ENCODE measurements around the gene C1orf105. TPM values are rescaled to one million over a fixed set of nuclear protein-coding genes. Genes with fewer than 3 reads are reported as not detected.
"Not testable (repeated sequence)": the region's sequence is repeated elsewhere in the genome, so short reads cannot be mapped to it uniquely, and the experiment has no call there.

Gene C1orf105
- total RNA-seq, 2 experiments from 2014 or later: not detected

DNA sequence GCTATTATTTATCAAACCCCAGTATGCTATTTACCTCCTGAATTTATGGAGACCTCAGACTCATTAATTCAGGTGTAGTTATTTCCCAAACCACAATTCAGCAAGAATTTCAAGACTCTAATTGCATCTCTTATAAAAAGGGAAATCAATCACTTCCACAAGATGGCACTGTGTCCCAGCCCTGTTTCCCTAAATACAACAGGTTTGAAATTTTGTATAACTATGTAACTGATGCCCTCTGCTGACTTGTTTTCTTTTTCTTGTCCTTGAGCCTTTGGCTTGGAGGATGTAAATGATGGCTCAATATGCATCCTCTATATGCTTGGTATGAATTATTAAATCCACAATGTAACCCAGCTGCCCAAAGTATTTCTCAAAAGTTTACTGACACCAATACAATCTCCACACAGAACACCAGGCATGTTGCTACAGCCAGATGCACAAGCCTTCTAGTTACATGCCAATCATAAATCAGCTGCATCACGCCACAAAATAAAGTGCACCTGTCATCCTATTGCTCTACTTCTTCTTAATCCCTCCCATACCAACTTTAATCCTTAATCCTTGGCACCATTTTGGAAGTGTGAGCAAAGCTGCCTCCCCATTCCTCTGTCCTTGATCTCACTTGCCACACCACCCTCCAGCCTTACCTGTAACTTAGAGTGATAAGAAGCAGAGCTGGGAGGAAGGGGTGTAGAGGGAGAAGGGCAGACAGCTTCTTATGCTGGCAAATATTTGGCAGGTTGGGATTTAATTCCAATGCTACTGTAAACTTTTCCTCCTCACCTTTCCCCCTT lies 9.0 kb downstream of the C1orf105 start:
- Mint-ChIP-seq H3K4me3 (no peak overlapping the region), H3K36me3 (ENCODE audit: low read depth) (no peaks in the 10 kb centered on the region), H3K27ac (no peak overlapping the region), H3K4me1 (ENCODE audit: low read depth) (peaks cover 35% of the 10 kb centered on the region), H3K27me3 (ENCODE audit: low read depth) (no peaks in the 10 kb centered on the region), H3K9me3 (ENCODE audit: insufficient read depth) (no peaks in the 10 kb centered on the region)
- peak; percentile 70 for ATAC-seq
- ChIA-PET CTCF (interaction anchor here (0.5 to 7.8 kb wide), 29 partner anchors 8 to 772 kb away, joined by 3 to 107 read pairs (median 4); partner anchors contain the start of gene PIGC), POLR2A (no interaction called here)
- peak; percentile 71 for DNase-seq

DNA sequence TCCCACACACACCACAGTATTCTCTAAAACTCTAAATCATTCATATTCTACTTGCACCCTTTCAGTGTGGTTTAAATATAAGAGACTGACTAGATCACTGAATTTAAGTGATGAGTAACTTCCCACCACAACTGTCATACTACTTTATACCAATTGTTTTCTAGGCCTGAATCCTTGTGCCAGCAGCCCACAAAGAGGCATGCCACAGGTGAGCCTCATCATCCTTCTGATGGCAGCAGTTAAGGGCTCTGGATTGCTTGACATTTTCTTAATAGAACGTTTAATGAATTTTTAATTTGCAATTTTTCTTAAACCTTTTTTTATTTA lies 9.6 kb downstream of the C1orf105 start:
- ATAC-seq: no peak
- POLR2A ChIA-PET: no interaction called here
- H3K4me1 Mint-ChIP-seq (ENCODE audit: low read depth): peaks cover 35% of the 10 kb centered on the region
- CTCF ChIA-PET: interaction anchor here (0.5 to 7.8 kb wide), 26 partner anchors 9 to 772 kb away, joined by 3 to 107 read pairs (median 4); partner anchors contain the start of gene PIGC
- H3K36me3 Mint-ChIP-seq (ENCODE audit: low read depth): no peaks in the 10 kb centered on the region
- no peak overlapping the region for H3K27ac Mint-ChIP-seq
- no peaks in the 10 kb centered on the region for H3K9me3 Mint-ChIP-seq (ENCODE audit: insufficient read depth)
- no peak overlapping the region for H3K4me3 Mint-ChIP-seq
- DNase-seq: no peak
- no peaks in the 10 kb centered on the region for H3K27me3 Mint-ChIP-seq (ENCODE audit: low read depth)

DNA sequence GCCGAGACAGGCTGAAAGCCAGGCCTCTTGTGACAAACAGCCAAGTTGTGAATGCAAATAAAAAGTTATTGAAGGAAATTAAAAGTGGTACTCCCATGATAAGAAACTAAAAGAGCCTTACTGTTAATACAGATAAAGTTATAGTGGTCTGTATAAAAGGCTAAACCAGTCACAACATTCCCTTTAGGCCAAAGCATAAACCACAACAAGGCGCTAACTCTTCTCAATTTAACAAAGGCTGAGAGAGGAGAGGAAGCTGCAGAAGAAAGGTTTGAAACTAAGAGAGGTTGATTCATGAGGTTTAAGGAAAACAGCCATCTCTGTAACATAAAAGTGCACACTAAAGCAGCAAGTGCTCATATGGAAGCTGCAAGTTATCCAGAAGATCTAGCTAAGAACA lies 10.7 kb downstream of the C1orf105 start:
- CTCF ChIA-PET: interaction anchor here (1.1 to 7.8 kb wide), 5 partner anchors 11 to 429 kb away, joined by 3 to 107 read pairs (median 7); partner anchors contain the start of genes FASLG and PIGC
- H3K9me3 Mint-ChIP-seq (ENCODE audit: insufficient read depth): no peaks in the 10 kb centered on the region
- POLR2A ChIA-PET: no interaction called here
- H3K4me3 Mint-ChIP-seq: no peak overlapping the region
- DNase-seq (no peak), ATAC-seq (no peak)
- peaks cover 35% of the 10 kb centered on the region for H3K4me1 Mint-ChIP-seq (ENCODE audit: low read depth)
- H3K36me3 Mint-ChIP-seq (ENCODE audit: low read depth): peaks cover 7% of the 10 kb centered on the region
- peak overlapping the region; percentile 41 for H3K27ac Mint-ChIP-seq
- no peaks in the 10 kb centered on the region for H3K27me3 Mint-ChIP-seq (ENCODE audit: low read depth)

DNA sequence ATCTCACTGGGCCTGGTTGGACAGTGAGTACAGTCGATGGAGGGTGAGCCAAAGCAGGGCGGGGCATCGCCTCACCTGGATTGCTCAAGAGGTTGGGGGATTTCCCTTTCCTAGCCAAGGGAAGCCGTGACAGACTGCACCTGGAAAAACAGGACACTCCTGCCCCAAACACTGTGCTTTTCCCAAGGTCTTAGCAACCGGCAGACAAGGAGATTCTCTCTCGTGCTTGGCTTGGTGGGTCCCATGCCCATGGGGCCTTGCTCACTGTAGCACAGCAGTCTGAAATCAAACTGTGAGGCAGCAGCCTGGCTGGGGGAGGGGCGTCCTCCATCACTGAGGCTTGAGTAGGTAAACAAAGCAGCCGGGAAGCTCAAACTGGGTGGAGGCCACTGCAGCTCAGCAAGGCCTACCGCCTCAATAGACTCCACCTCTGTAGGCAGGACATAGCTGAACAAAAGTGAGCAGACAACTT lies 11.3 kb downstream of the C1orf105 start:
- H3K9me3 Mint-ChIP-seq (ENCODE audit: insufficient read depth): no peaks in the 10 kb centered on the region
- H3K27ac Mint-ChIP-seq: peak overlapping the region; percentile 41
- peaks cover 7% of the 10 kb centered on the region for H3K36me3 Mint-ChIP-seq (ENCODE audit: low read depth)
- no peak overlapping the region for H3K4me3 Mint-ChIP-seq
- peaks cover 35% of the 10 kb centered on the region for H3K4me1 Mint-ChIP-seq (ENCODE audit: low read depth)
- ChIA-PET POLR2A (interaction anchor here (0.7 kb wide), 1 partner anchor 101 kb away, joined by 3 read pairs; no protein-coding TSS in a partner anchor), CTCF (interaction anchor here (0.6 to 7.8 kb wide), 7 partner anchors 10 to 429 kb away, joined by 3 to 107 read pairs (median 5); partner anchors contain the start of genes FASLG and PIGC)
- no peaks in the 10 kb centered on the region for H3K27me3 Mint-ChIP-seq (ENCODE audit: low read depth)
- DNase-seq (no peak), ATAC-seq (no peak)

DNA sequence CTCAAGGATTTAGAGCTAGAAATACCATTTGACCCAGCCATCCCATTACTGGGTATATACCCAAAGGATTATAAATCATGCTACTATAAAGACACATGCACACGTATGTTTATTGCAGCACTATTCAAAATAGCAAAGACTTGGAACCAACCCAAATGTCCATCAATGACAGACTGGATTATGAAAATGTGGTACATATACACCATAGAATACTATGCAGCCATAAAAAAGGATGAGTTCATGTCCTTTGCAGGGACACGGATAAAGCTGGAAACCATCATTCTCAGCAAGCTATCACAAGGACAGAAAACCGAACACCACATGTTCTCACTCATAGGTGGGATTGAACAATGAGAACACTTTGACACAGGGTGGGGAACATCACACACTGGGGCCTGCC lies 16.7 kb downstream of the C1orf105 start:
- CTCF ChIA-PET: interaction anchor here (1.5 kb wide), 1 partner anchor 435 kb away, joined by 3 read pairs; no protein-coding TSS in a partner anchor
- H3K27me3 Mint-ChIP-seq (ENCODE audit: low read depth); DNase-seq; H3K4me3 Mint-ChIP-seq; ATAC-seq; H3K27ac Mint-ChIP-seq; POLR2A ChIA-PET; H3K9me3 Mint-ChIP-seq (ENCODE audit: insufficient read depth): not testable (repeated sequence)
- Mint-ChIP-seq H3K36me3 (ENCODE audit: low read depth) (peaks cover 44% of the 10 kb centered on the region), H3K4me1 (ENCODE audit: low read depth) (peaks cover 23% of the 10 kb centered on the region)

DNA sequence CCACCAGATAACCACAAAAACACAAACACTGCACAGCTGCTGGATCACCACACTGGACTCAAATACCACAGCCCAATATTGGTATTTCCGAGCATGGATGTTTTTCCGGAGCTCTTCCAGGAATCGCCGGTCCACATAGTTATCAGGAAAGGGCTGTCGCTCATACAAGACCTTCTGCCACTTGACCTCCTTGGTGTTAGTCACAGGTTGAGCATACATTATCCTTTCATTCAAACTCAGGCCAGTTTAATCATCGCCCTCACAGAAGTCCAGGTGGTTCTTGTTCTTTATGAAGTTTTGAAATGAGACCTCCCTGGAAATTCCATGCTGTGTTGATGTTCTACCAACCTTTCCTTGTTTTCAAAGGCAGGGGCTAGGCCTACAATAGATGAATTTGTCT lies 21.9 kb downstream of the C1orf105 start:
- CTCF ChIA-PET: interaction anchor here (1.0 to 7.4 kb wide), 9 partner anchors 8 to 457 kb away, joined by 3 to 107 read pairs (median 4); no protein-coding TSS in a partner anchor
- POLR2A ChIA-PET: no interaction called here
- no peak for ATAC-seq
- no peaks in the 10 kb centered on the region for H3K27me3 Mint-ChIP-seq (ENCODE audit: low read depth)
- peaks cover 32% of the 10 kb centered on the region for H3K4me1 Mint-ChIP-seq (ENCODE audit: low read depth)
- no peaks in the 10 kb centered on the region for H3K9me3 Mint-ChIP-seq (ENCODE audit: insufficient read depth)
- no peak for DNase-seq
- H3K27ac Mint-ChIP-seq: no peak overlapping the region
- H3K36me3 Mint-ChIP-seq (ENCODE audit: low read depth): peaks cover 36% of the 10 kb centered on the region
- peak overlapping the region; percentile 23 for H3K4me3 Mint-ChIP-seq

DNA sequence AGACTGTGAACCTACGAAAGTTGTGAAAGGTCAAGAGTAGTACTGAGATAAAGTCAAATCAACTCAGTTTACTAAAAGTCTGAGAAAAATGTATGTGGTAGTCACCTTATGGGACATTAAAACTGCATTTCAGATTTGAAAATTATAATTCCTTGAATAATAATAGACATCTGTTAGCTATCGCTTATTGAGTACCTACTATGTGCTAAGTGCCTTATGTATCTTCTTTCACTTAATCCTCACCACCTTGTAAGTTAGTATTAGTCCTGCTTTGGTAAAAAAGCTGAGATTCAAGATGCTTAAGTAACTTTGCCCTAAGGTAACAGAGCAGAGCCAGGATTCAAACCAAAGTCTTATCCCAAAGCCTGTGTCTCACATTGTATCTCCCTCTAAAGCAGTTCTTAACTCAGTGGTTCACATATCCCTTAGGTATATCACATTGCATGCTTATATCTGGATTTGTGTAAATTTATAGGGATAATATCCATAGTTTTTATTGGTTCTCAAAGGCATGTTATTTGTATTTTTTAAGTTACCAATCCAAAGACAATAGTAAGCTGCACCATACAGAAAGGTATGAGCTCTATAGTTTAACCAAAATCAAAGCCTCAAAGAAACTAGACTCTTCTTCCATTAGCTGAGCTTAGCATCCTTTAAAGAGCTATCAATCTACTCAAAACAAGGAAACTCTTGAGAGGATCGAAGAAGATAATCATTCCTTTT lies 22.5 kb downstream of the C1orf105 start:
- H3K4me1 Mint-ChIP-seq (ENCODE audit: low read depth): peaks cover 32% of the 10 kb centered on the region
- peak overlapping the region; percentile 91 for H3K27ac Mint-ChIP-seq
- H3K9me3 Mint-ChIP-seq (ENCODE audit: insufficient read depth): no peaks in the 10 kb centered on the region
- DNase-seq (no peak), ATAC-seq (no peak)
- POLR2A ChIA-PET: interaction anchor here (0.7 to 1.0 kb wide), 2 partner anchors 30 to 281 kb away, joined by 3 to 4 read pairs; no protein-coding TSS in a partner anchor
- peak overlapping the region; percentile 91 for H3K4me3 Mint-ChIP-seq
- H3K36me3 Mint-ChIP-seq (ENCODE audit: low read depth): peaks cover 34% of the 10 kb centered on the region
- H3K27me3 Mint-ChIP-seq (ENCODE audit: low read depth): no peaks in the 10 kb centered on the region
- CTCF ChIA-PET: interaction anchor here (0.7 to 7.4 kb wide), 28 partner anchors 10 to 458 kb away, joined by 3 to 107 read pairs (median 3); partner anchors contain the start of gene SUCO

DNA sequence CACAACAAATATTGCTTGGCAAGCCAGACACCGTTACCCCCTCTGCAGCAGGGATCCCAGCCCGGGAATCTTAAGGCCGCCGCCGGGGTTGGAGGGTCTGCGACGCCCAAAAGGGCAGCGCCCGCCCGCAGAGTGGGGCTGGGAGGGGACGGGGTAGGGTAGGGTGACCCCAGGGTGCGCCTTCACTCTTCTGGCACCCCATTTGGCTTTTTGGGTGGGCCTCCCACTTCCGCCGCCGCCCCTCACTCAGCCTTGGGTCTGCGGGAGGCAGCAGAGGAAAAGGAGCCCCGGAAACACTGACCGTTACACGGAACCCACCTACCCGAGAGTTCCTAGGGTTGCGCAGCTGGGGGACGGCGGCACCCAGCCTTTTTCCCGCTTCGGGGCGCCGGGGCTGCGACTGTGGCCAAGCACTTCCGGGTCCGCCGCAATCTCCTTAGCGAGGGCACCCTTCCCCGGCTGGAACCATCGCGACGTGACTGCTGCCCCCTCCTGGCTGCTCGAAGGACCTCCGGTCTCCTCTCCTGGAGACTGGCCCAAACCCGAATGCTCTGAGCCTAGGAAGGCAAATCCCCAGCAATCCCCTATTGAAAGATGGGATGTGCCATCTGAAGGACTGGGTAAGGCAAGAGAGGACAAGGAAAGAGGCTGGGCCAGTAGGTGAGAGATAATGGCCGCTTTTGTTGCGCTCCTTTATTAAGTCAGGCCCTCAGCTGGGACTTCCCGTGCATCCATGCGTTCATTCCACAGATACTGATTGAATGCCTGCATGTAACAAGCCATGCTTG lies 23.4 kb downstream of the C1orf105 start, which contains the start of gene PIGC:
Gene PIGC, minus strand, starts transcription at position 404 of the 788 bp plus-strand sequence. CDS start 1,447 bp downstream, outside the sequence.
- peaks cover 29% of the 10 kb centered on the region for H3K36me3 Mint-ChIP-seq (ENCODE audit: low read depth)
- DNase-seq: peak; percentile 95
- ChIA-PET POLR2A (interaction anchor here (0.7 to 1.0 kb wide), 2 partner anchors 29 to 280 kb away, joined by 3 to 4 read pairs; no protein-coding TSS in a partner anchor), CTCF (interaction anchor here (0.7 to 7.4 kb wide), 37 partner anchors 10 to 474 kb away, joined by 3 to 107 read pairs (median 4); partner anchors contain the start of gene SUCO)
- H3K27me3 Mint-ChIP-seq (ENCODE audit: low read depth): no peaks in the 10 kb centered on the region
- H3K27ac Mint-ChIP-seq: peak within 1 kb of the TSS; percentile 91
- no peaks in the 10 kb centered on the region for H3K9me3 Mint-ChIP-seq (ENCODE audit: insufficient read depth)
- peak; percentile 100 for ATAC-seq
- H3K4me1 Mint-ChIP-seq (ENCODE audit: low read depth): peaks cover 32% of the 10 kb centered on the region
- peak within 1 kb of the TSS; percentile 91 for H3K4me3 Mint-ChIP-seq

DNA sequence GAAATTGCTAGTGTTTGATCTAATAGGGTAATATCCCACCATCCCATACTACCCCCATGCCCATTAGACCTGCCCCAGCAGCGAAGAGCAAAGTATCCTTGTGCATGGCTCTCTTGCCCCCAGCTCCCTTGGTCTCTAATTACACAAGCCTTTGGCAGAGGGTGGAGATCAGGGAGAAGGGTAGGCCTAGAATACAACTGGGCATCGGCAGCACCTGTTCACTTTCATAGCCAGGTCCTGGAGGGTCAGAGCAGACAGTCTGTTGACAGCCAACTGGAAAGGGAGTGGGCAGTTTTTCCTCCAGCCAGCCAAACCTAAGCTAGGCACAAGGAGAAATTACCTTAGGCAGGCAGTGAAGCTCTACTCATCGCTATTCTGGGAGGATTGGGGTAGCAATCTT lies 26.1 kb downstream of the C1orf105 start:
- no peaks in the 10 kb centered on the region for H3K9me3 Mint-ChIP-seq (ENCODE audit: insufficient read depth)
- H3K27me3 Mint-ChIP-seq (ENCODE audit: low read depth): no peaks in the 10 kb centered on the region
- no peak overlapping the region for H3K27ac Mint-ChIP-seq
- H3K36me3 Mint-ChIP-seq (ENCODE audit: low read depth): peaks cover 12% of the 10 kb centered on the region
- ChIA-PET CTCF (interaction anchor here (1.0 to 1.3 kb wide), 4 partner anchors 86 to 444 kb away, joined by 3 to 4 read pairs (median 3); no protein-coding TSS in a partner anchor), POLR2A (no interaction called here)
- H3K4me1 Mint-ChIP-seq (ENCODE audit: low read depth): peaks cover 48% of the 10 kb centered on the region
- ATAC-seq: no peak
- H3K4me3 Mint-ChIP-seq: no peak overlapping the region
- no peak for DNase-seq

DNA sequence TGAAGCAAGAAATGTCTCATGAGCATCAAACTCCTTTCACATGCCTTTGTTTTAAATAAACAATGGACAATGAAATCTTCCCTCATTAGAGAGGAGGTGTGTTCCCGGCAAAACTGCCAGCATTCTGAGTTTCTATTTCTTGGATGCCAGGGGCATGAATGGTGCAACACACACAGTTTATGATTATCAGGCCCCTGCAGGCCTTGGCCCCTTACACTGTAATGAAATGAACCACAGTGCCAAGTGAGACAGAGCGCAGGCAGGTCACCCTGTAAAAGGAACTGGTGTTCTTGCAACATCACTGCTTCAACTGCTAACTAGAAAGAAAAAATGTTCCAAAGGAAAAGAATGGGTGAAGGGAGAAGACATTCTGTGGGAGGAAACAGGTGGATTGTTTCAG lies 27.2 kb downstream of the C1orf105 start:
- Mint-ChIP-seq H3K4me3 (no peak overlapping the region), H3K27me3 (ENCODE audit: low read depth) (no peaks in the 10 kb centered on the region), H3K27ac (no peak overlapping the region), H3K36me3 (ENCODE audit: low read depth) (peaks cover under 1% of the 10 kb centered on the region), H3K9me3 (ENCODE audit: insufficient read depth) (no peaks in the 10 kb centered on the region), H3K4me1 (ENCODE audit: low read depth) (peaks cover 37% of the 10 kb centered on the region)
- DNase-seq (no peak), ATAC-seq (no peak)
- CTCF ChIA-PET: no interaction called here
- POLR2A ChIA-PET: no interaction called here

Data from activated CD8-positive, alpha-beta T cell treated with anti-CD3 and anti-CD28 coated beads, Interleukin-2, amount 10 ng/mL, durations not matched to agents 7 days and 5 days (primary cell).